HG02970 (cell line): ENCODE measurements around the gene EPS8.

ENCODE experiments used
- ATAC-seq: cut with Tn5 transposase; IDR thresholded peaks from one replicate; pipeline ENCODE4 v1.9.1; 2021; ENCODE audit warnings: mild to moderate bottlenecking, moderate library complexity, moderate number of reproducible peaks; ENCODE audit not compliant: unreplicated experiment, low FRiP score

Gene EPS8

DNA sequence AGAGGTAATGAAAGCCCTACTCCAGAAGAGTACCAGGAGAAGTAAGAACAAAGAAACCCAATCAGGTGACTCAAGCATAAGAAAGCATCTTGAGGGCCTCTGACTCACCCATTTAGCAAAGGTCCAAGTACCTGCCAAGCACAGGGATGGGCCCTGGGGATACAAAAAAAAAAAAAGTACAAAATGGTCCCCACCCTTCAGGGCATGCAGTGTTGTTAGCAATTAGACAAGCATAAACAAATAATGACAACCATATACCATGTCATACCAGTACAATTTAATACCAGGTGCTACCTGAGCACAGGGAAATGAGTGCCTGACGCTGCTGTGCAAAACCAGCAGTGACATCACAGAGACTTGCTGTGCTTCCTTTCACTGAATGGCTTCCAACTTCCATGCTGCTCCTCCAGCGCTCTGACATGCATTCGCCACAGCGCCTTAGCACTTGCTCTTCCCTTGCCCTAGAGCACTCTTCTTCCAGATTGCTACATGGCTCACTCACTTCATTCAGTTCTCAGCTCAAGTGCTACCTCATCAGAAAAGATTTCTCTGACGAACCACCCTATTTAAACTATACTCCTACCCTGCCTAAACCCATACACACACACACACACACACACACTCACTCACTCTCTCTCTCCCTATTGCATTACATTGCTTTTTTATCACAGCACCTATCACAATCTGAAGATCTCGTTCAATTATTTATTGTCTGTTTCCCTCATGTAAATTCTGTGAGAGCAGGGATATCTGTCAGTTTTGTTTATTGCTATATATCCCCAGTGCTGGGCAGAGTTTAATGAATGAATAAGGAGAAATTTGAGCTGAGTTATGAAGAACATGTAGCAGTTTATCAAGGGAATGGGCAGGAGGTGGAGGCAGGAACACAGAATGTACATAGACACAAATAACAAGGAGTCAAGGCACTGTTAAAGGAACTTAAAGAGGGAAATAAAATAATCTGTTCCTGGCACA, 12.9 kb upstream of the EPS8 start:
- ATAC-seq, result no peak

GRCh38 chr12:15800278-15800677, 11.1 kb upstream of the EPS8 start:
- ATAC-seq, result no peak

- ATAC-seq, result no peak
Observed at GRCh38 chr12:15797818-15798217, 8.6 kb upstream of the EPS8 start.

DNA sequence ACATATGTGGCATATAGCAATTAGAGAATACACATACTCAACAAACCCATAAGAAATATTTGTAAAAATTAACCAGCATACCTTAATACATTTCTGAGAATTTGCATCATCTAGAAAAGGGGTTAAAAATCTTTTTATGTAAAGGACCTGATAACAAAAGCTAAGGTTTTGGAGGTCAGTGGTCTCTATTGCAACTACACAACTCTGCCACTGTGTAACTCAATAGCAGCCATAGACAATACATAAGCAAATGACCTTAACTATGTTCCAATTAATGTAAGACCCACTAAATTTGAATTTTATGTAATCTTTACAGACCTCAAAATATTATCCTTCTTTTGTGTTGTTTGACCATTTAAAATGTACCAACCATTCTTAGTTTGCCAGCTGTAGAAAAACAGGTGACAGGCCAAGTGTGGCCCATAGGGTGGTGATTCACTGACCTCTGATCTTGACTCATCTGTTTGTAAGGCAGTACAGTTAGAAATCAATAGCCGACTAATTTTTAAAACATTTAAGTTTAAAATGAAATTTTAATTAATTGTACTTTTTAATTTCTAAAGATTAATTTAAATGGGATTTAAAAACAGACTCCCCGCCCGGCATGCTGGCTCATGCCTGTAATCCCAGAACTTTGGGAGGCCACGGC, 7.4 kb upstream of the EPS8 start:
- ATAC-seq, result no peak

DNA sequence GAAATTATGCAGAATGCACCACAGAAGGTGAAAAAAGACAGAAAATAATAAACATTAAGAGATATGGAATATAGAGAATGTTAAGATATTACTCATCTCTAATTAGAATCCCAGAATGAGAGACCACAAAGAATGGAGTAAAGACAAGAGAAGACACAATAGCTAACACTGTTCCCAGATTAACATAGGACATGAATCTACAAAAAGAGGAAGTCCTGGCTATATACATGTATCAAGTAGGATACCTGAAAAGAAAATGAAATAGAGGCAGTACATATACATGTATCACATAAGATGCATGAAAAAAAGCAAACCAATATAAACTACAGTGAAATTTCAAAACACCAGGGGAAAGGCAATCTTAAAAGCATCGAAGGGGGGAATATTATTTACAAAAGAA, 5.6 kb upstream of the EPS8 start:
- no peak for ATAC-seq

DNA sequence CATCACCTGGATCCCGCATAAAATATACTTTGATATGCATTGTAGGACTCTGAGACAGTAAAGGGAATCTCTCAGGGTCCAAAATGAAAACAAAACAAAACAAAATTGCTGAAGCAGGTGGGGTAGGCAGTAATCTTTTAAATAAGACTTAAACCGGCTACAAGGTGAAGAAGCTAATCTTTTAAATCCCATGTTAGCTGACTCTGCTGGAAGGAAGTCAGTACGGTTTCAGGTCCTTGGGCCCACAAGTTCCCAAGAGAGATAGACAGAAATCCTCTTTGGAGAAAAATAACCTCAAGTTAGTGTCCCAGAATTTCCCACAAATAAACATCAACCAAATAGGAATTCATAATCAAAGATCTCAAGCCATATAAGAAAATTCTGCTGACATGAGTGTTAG, 5.0 kb upstream of the EPS8 start:
- no peak for ATAC-seq

GRCh38 chr12:15788233-15789219, 662 bp downstream of the EPS8 start:
- ATAC-seq, result peak; percentile 37

- no peak for ATAC-seq
Observed at GRCh38 chr12:15787778-15788177, 1.4 kb downstream of the EPS8 start.

GRCh38 chr12:15786772-15787171, 2.4 kb downstream of the EPS8 start:
- no peak for ATAC-seq

DNA sequence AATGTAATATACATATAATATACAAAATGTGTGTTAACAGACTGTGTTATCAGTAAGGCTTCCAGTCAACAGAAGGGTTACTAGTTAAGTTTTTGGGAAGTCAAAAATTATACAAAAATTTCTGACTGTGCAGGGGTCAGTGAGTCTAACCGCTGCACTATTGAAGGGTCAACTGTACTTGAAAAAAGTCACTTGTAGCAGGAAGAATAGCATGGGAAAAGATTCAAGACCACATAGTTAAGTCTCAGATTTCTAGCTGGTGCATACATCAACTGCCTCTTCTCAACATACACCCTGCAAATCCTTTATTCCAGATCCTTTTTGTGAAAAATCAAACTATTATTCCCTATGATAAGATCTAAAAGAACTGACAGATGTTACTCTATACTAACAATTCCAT, 5.9 kb downstream of the EPS8 start:
- ATAC-seq, result no peak

DNA sequence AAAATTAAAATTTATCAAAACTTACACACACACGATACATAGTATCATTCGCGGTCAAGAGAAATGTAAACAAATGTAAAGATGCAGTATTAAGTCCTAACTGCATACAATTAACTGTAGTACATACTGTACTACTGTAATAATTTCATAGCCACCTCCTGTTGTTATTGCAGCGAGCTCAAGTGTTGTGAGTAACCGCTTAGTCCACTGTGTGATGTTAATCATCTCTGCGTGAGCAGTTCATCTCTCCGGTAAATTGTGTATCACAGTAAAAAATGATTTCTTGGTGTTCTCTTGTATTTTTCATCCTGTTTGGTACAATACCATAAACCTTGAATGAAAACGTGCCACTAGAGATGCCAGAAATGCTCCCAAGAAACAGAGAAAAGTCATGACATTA, 6.5 kb downstream of the EPS8 start:
- no peak for ATAC-seq

DNA sequence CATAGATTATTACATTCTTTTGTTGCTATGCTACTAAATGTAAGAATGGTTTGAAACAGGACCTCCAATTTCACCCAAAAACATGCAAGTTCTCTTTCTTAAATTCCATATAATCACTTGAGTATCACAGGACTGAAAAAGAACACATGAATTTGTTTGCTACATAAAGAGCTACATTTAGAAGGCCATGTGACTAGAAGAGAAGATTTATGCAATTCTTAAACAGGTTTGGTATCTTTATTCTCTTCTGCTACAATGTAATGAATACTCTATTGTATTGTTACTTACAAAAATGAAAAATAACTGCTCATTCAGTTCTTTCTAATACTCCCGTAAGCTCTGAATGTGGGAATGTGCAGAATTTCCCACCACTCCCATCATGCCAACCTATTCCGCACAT, 9.3 kb downstream of the EPS8 start:
- ATAC-seq, result no peak

DNA sequence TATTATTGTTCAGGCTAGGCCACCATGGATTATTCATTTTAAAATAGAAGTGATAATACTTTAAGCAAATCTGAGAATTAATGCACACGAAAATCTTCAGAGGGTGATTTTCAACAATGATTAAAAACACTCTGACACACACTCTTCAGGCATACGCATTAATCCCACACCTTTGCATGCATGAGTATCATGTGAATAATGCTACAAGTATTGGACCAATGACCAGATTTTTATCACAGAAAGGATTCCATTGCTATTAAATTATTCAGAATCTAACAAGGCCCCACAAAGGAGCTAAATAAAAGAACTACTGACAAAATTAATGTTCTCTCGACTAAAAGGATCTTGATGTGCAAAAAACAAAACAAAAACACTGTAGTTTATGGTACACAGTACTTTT, 11.1 kb downstream of the EPS8 start:
- no peak for ATAC-seq

- ATAC-seq, result no peak
Observed at GRCh38 chr12:15777355-15778012, 11.7 kb downstream of the EPS8 start.

DNA sequence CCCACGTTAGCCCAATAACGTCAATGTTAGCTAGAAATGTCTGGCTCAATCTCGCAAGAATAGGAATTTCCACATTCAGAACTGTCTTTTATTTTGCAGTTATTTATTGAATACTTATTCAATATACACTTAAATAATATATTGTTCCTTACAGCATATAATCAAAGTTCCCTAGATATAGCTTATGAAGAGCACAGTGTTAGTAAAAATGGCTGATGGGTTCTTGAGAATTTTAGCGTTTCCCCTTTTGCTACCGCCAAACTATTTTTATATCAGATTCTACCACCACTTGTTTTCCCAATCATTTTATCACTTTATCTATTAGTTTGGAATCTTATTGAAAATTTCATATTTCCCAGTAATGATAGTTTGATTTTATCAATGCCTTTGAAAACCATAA, 12.7 kb downstream of the EPS8 start:
- no peak for ATAC-seq

DNA sequence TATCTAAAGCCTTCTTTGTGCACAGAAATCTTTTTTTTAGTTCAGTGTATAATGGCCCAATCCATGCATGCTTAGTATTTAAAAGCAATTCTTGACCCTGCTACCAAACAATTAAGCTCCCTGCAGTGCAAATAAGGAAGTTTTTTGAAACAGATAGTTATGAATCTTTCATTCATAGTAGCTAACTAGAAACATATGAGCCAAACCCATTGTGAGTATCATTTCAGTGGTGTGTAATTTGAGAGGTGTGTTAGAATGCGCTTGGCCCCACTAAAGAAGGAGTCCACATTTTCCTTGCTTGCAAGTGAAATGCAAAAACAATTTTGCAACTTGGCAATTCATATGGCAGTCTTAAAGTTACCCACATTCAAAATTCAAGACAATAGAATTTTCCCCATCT, 14.4 kb downstream of the EPS8 start:
- no peak for ATAC-seq

- no peak for ATAC-seq
Observed at GRCh38 chr12:15772405-15773018, 16.7 kb downstream of the EPS8 start.

DNA sequence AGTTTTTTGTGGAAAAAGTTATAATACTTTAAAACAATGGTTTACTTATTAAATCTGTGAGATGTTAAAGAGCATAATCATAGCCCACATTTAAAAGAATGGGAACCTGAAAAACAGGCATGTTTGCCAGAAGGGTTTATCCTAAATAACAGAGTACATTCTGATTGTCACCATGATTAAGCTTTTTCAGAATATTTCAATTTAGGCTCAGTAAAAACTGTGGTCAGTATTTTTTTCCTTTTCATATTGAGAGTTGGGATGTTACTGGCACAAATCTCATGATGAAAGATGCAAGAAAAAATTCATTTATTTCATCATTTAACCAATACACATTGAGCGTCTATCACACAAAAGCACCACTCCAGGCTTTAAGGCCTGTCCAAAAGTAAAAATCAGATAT, 18.6 kb downstream of the EPS8 start:
- ATAC-seq, result no peak

- ATAC-seq, result no peak
Observed at GRCh38 chr12:15770021-15770420, 19.2 kb downstream of the EPS8 start.

DNA sequence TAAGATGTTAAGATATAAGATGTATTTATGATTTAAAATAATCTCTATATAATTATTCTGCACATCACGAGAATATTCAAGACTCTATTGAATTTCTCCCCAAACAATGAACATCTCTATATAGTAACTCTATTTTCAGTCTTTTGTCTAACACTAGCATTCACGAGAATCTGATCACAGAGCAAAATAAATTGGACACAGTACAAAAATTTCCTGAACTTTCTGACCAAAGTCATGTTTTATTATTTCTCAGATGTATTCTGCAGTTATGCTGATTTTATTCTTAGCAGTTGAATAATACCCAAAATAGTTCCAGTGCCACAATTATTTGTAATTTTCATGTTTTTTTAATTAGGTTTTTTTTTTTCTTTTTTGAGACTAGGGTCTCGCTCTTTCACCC, 19.6 kb downstream of the EPS8 start:
- ATAC-seq, result no peak
